Stimulated activated CD4-positive, alpha-beta T cell treated with anti-CD3 and anti-CD28 coated beads, Interleukin-4, amount 100 ng/mL, for 48 hours (primary cell): ENCODE measurements around the gene TFEB.

Experiments
- DNase-seq, 2 donors: peaks; one replicate each; pipeline ENCODE4 v3.0.0-alpha.2; 2020; ENCODE audit warnings: low read depth in 2 of 2

Gene TFEB

DNA sequence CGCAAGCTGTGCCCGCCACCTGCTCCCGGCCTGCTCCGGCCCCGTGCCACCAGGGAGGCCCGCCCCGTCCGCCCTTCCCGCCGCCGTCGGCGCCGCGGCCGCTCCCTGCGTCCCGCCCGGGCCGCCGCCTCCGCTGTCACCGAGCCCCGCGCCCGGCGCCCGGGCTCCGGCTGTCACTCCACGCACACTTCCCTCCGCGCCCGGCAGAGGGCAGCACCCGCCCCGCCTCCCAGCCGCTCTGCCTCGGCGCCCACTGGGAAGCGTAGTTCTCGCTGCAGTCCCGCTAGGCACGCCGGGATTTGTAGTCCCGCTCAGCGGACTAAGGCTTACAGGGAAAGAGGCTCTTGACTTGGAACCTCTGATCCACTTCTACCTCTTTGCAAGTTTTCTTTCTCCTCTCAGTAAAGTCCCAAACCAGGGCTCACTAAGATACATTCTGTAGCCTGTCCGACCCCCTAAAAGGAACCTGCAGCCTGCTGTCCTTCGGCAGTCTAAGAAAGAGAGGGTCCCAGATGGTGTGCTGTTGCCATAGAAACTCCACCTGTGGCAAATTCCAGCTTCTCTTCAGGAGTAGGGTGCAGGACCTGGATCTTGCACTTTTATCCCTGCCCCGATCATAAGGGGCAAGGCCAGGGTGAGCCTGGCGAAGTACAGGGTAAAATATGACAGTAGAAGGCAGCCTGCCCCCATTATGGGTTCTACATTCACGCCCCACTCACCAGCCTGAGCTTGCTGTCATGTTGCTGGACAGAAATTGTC is at the start of gene TFEB:
Gene TFEB, minus strand, starts transcription at position 182 of the 759 bp plus-strand sequence. CDS start 44,395 bp downstream, outside the sequence.
- DNase-seq: peak; percentile 92 to 95

DNA sequence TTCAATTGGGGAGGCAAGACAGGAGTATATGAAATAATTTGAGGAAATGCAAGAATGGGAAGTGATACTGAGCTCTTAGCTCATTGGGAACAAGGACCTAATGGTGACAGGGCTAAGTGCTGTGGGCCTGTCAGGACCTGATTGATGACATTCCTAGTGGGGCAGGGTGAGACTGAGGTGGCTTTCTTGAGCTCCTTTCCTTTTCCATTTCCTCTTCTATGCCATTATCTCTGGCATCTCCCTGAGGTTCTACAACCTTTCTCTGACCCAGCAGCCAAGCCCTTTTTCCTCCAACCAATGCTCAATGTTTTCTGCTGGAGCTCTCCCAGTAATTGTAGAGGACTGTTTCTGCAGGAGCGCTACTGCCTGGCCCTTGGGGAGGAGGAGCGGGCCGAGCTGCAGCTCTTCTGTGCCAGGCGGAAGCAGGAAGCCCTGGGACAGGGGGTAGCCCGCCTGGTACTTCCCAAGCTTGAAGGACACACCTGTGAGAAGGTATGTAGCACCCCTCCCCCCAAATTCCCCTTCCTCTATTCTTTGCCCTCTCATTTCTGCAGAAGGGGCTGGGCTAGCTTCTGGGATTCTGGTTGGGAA is 49.3 kb upstream of the TFEB start:
- DNase-seq: no peak

DNA sequence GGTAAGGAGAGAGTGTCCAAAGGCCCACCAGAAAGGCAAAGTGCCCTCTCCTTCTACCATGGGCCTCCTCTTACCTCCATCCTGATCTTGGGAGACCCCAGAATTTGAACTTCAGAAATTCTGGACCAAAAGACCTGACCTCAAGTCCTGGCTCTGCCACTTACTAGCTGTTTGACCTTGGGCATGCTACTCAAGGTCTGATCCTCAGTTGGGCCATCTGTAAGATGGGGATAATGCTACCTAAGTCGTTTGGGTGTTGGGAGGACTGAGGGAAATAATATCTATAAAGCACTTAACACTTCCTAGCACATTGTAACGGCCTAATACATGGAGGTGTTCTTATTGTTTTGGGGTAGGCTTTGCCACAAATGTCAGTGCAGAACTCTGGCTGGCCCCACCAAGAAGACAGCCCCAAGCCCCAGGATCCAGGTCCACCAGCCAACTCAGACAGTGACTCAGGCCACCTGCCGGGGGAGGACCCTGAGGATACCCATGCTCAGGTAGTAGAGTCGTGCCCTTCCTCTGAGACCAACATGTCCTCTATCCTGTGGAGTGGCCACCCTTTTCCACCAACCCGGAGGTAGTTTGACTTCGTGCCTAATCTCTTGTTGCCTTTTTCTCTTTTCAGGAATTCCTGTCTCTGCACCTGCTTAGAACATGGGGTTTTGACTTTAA is 47.8 kb upstream of the TFEB start:
- DNase-seq: no peak

DNA sequence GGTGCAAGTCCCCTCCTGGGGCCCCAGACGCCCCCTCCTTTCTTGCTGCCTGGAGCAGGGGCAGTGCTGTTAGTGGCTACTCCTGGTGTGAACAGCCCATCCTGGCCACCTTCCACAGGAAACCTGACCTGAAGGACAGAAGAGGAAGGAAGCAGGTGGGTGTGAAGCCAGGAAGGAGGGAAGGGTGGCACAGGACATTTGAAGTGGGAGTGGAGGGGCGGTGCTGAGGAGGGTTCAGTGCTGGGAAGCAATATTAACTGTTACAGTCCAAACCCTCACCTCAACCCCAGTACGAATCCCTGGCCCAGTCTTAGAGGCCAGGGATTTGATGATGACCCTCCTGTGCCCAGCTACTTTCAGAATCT is 45.9 kb upstream of the TFEB start:
- no peak for DNase-seq

- DNase-seq: no peak
These were observed 45.4 kb upstream of the TFEB start, which contains the start of gene PRICKLE4 for GRCh38 chr6:41780551-41781365. TSS of gene PRICKLE4 (plus strand) at chr6:41780782. CDS start at chr6:41783474, 2,692 bp downstream.

GRCh38 chr6:41779788-41780550 is 44.6 kb upstream of the TFEB start, which contains the start of gene FRS3:
TSS of gene FRS3 (minus strand) at chr6:41779900. CDS start at chr6:41776987, 2,913 bp downstream.
- peak; percentile 99 to 100 for DNase-seq

DNA sequence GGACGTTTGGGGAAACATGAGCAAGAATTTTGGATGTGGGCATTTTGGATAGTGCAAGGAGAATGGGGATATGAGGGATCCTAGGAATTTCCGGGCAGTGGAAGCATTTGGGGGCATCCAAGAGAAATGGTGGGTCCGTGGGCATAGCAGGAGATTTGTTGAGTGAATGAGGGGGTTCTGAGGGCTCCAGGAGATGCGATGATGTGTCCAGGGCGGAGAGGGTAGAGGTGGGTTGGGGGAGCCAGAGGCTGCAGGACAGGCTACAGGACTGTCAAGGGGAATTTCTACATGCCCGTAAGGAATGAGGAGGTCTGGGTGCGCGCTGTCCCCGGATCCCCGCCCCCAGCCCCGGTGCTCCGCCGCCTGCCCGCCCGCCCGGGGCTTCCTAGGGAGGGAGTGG is 43.9 kb upstream of the TFEB start:
- no peak for DNase-seq

DNA sequence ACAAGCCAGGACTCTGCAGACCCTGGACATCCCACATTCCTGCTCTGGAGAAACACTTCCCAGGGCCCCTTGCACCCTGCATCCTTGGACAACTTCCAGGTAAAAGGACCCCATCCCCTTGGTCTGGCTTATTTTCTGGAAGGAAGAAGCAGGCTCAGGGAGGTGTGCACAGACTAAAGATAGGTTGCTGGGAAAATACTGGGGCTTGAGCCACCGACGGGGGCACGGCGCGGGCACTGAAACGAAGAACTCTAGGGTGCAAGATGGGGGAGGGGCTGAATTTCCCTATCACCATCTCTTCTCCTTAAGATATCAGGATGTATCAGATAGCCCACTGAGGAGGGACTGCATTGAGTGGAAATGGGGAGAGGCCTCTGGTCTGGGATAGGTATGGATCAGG is 43.5 kb upstream of the TFEB start:
- DNase-seq: no peak

- no peak for DNase-seq
These were observed 42.3 kb upstream of the TFEB start for GRCh38 chr6:41777551-41778285.

DNA sequence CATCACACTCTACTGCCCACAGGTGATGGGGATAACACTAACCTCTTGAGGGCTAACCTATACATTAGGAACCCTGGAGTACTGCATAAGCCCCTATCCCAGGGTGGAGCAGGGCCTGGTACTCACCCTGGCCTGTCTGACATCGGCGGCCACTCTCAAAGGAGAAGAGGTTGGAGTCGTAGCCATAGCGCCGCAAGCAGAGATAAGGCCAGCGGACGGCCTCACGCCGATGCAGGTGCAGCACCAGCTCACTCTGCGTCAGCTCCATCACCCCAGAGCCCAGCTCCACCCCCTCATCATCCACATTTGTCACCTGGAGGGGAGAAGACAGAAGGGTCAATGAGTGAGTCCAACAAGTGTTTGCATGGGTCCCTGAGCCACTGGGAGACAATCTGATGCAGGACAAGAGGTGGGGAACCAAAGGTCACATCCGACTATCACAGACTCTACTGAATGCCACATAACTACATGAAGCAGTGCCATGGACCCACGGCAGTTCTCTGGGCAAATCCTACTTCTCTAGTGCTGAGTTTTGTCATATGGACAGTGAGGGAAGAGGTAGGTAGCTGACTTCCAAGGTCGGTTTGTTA is 40.0 kb upstream of the TFEB start:
- no peak for DNase-seq

- DNase-seq: no peak
These were observed 39.4 kb upstream of the TFEB start for GRCh38 chr6:41774841-41775240.

- no peak for DNase-seq
These were observed 35.9 kb upstream of the TFEB start for GRCh38 chr6:41771058-41771983.

GRCh38 chr6:41770381-41771057 is 35.1 kb upstream of the TFEB start:
- DNase-seq: no peak

DNA sequence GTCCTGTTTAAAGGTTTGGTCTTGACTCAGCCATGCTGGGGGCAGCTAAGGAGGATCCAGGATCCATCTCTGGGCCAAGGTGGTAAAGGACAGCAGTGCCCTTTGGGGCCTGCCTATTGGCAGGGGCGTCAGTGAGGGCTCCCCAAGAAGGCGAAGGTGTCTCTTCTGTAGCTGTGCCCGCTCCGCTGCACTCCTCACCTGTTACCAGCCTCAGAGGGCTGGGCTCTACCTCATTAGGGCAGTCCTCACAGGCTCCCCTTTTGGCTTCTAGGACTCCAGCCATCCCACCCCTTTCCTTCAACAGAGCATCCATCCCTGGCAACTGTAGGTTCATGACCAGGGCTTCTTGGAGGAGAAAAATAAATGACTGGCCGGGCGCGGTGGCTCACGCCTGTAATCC is 34.0 kb upstream of the TFEB start:
- no peak for DNase-seq

DNA sequence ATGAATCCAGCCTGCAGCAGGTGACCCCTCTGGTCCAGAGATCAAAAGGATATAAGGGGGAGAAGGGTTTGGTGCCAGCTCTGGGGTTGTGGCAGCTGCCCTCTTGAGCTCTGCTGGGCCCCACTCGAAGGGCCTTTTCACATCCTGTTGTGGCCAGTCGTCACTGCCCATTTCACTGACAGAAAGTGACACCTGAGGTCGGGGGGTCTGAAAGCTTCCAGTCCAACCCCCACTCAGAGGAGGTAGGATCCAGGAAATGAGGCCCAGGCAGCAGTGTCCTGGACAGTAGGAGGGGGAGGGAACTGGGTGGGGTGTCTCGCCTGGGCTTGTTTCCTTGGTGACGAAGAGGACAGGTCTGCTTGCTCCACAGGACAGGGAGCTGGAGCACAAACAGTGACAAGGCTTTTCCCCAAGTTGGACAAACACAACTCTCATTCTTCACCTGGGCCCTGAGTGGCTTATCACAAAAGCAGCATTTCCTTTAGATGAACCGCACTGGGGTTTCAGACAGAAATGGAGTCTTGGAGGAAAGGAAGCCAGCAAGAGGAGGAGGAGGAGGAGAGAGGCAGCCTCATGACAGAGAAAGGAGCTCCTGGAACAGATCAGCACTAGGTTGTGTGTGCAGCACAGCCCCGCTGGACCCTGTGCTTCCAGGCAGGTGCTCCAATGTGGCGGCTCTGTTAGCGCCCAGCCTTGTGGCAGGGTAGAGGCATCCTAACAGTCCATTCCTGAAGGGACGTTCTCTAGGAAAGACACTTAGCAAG is 33.3 kb upstream of the TFEB start:
- no peak for DNase-seq

DNA sequence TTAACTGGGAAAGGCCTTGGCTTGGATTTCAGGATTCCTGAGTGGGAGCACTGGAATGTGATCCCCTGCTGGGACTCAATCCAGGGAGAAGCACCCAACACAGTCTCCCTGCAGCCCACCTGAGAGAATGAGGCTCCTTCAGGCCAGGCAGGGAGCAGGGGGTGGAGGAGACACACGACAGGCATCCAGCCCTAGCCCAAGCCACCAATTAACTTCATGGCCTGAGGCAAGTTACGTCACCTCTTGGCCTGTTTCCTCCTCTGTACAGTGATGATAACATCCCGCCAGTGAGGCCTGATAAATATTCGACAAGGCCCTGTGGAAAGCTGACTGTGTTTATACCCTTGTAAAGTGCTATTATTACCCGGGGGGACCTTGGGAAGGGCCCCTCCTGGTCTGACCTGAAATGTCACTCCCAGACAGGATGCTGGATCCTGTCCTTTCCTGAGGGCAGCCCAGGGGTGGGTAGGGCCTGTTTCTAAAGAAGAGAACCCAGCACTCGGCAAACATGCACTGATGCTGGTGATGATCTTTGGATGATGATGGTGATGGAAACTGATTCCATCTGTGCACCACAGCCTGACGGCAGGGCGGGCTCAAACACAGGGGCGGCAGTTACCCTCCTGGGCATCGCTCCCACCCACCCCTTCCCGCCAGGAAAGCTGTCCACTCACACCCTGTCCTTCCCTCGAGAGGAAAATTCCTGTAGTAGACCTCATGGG is 31.9 kb upstream of the TFEB start:
- no peak for DNase-seq
